A673 (cell line): ENCODE results near the gene PYCR2. TPM values are rescaled to one million over a fixed set of nuclear protein-coding genes. Genes with fewer than 3 reads are reported as not detected.
"Not testable (repeated sequence)": the region's sequence is repeated elsewhere in the genome, so short reads cannot be mapped to it uniquely, and the experiment has no call there.

Experiments
- BruUV-seq: library from RNA; stranded (reverse); fragments of 400-500 nt; replicated peaks from 2 replicates; lab custom pipeline; 2021; lab: Mats Ljungman, UMichigan
- CTCF ChIA-PET: fragments of 300-600 bp; sonication (Branson Sonifier 250); formaldehyde crosslinking; loops from one replicate; lab custom pipeline; 2022; ENCODE audit warnings: antibody characterized with exemption; lab: Charles Lee
- POLR2A ChIA-PET: fragments of 300-600 bp; sonication (Branson Sonifier 250); formaldehyde crosslinking; loops from one replicate; lab custom pipeline; 2022; ENCODE audit warnings: antibody characterized with exemption; ENCODE audit not compliant: low non-redundant PET; lab: Charles Lee
- DNase-seq: peaks from one replicate; pipeline ENCODE4 v3.0.0-alpha.2; 2015; ENCODE audit warnings: low spot score
- H3K27ac ChIP-seq: fragments of 200-600 bp; sonication (generic); 2 replicates; pipeline ENCODE4 v1.5.1; 2016; ENCODE audit warnings: mixed run types, low read depth, mild to moderate bottlenecking, mixed read lengths, antibody characterized with exemption, low read length; ENCODE audit not compliant: poor library complexity, severe bottlenecking
- H3K27me3 ChIP-seq: fragments of 200-600 bp; sonication (generic); replicated peaks from 2 replicates; pipeline ENCODE4 v1.6.1; 2017; ENCODE audit warnings: mixed run types, low read depth, mild to moderate bottlenecking, mixed read lengths, antibody characterized with exemption, low read length; ENCODE audit not compliant: insufficient read depth, poor library complexity
- H3K36me3 ChIP-seq: fragments of 200-600 bp; sonication (generic); 2 replicates; pipeline ENCODE4 v1.6.1; 2016; ENCODE audit warnings: mixed run types, mild to moderate bottlenecking, mixed read lengths, antibody characterized with exemption, low read length; ENCODE audit not compliant: insufficient read depth, poor library complexity, severe bottlenecking
- H3K4me1 ChIP-seq: fragments of 200-600 bp; sonication (generic); 2 replicates; pipeline ENCODE4 v1.6.1; 2017; ENCODE audit warnings: mixed run types, mild to moderate bottlenecking, mixed read lengths, antibody characterized with exemption, low read length; ENCODE audit not compliant: insufficient read depth, poor library complexity, severe bottlenecking
- H3K4me3 ChIP-seq: fragments of 200-600 bp; sonication (generic); 2 replicates; pipeline ENCODE4 v1.5.1; 2016; ENCODE audit warnings: low read depth, mixed run types, mild to moderate bottlenecking, mixed read lengths, low read length; ENCODE audit not compliant: poor library complexity, severe bottlenecking
- H3K9me3 ChIP-seq: fragments of 200-600 bp; sonication (generic); 2 replicates; pipeline ENCODE4 v1.6.1; 2016; ENCODE audit warnings: mixed run types, low read depth, mild to moderate bottlenecking, mixed read lengths, antibody characterized with exemption, low read length; ENCODE audit not compliant: poor library complexity, severe bottlenecking
- EZH2 ChIP-seq: fragments of 200-600 bp; sonication (generic); IDR thresholded peaks from 2 replicates; pipeline ENCODE4 v1.6.1; 2017; ENCODE audit warnings: borderline replicate concordance, low read depth, mild to moderate bottlenecking, mixed read lengths, antibody characterized with exemption, low read length; ENCODE audit not compliant: poor library complexity, severe bottlenecking
- intact Hi-C: fragments of 100-400 bp; cut with micrococcal nuclease; formaldehyde crosslinking; loops from one replicate; pipeline ENCODE4 v1.10.0; 2022; ENCODE audit not compliant: unreplicated experiment
- total RNA-seq: library from RNA; stranded (reverse); gene quantifications from 2 replicates; pipeline ENCODE4 v1.2.3, GENCODE V29; 2021
- TF ChIP-seq, protein P1 (sequence below): fragments of 300-800, 200-600 bp; sonication (generic); conservative IDR thresholded peaks from 2 replicates; pipeline ENCODE4 v1.5.1; 2017; ENCODE audit warnings: low read depth, mild to moderate bottlenecking, antibody characterized with exemption, low read length, moderate library complexity, mixed read lengths

Gene PYCR2
- total RNA-seq, 1 experiment from 2014 or later = 52.5 TPM

DNA sequence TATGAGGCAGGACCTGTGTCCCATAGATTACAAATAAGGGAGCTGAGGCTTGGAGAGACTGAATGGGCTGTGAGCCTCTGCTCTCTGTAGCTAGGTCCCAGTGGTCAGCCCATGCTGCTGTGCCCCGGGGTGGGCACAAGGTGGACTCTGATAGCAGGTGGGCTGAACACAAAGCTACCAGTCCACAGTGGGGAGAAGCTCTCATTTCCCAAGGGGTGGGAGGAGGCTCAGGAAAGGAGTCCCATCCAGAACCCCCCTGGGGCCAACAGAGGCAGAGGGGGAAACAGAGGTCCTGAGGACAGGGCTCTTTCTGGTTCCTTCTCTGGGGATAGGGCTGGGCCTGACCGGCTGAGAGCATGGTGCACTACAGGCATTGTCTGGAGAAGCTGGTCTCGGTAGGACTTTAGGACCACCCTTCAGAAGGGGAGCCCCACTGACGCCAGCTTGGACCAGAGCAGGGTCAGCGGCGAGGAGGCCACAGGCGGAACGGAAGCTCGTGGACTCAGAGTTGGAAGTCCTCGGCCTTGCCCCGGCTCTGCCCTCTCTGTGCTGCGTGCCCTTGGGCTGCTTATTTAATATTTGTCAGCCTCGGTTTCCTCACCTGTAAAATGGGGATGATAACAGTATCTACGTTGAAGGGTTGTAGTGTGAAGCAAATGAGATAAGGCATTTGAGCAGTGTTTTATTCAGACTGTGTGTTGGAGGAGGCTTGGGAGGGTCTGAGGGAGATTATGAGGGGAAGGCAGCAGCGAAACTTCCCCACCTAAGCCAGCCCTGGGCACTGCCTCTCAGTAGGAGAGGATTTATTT is 48.5 kb upstream of the PYCR2 start:
- BruUV-seq = no TSS peak
- H3K27ac ChIP-seq = no peak overlapping the region
- H3K9me3 ChIP-seq = no peaks in the 10 kb centered on the region
- intact Hi-C loops = no loop called here
- no peaks in the 10 kb centered on the region for H3K4me1 ChIP-seq
- H3K4me3 ChIP-seq = no peak overlapping the region
- TF ChIP-seq, protein P1, sequence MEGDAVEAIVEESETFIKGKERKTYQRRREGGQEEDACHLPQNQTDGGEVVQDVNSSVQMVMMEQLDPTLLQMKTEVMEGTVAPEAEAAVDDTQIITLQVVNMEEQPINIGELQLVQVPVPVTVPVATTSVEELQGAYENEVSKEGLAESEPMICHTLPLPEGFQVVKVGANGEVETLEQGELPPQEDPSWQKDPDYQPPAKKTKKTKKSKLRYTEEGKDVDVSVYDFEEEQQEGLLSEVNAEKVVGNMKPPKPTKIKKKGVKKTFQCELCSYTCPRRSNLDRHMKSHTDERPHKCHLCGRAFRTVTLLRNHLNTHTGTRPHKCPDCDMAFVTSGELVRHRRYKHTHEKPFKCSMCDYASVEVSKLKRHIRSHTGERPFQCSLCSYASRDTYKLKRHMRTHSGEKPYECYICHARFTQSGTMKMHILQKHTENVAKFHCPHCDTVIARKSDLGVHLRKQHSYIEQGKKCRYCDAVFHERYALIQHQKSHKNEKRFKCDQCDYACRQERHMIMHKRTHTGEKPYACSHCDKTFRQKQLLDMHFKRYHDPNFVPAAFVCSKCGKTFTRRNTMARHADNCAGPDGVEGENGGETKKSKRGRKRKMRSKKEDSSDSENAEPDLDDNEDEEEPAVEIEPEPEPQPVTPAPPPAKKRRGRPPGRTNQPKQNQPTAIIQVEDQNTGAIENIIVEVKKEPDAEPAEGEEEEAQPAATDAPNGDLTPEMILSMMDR = no peak
- no peak for TF ChIP-seq EZH2
- H3K27me3 ChIP-seq = no peaks in the 10 kb centered on the region
- POLR2A ChIA-PET = no interaction called here
- H3K36me3 ChIP-seq = no peaks in the 10 kb centered on the region
- DNase-seq = no peak
- CTCF ChIA-PET = no interaction called here

DNA sequence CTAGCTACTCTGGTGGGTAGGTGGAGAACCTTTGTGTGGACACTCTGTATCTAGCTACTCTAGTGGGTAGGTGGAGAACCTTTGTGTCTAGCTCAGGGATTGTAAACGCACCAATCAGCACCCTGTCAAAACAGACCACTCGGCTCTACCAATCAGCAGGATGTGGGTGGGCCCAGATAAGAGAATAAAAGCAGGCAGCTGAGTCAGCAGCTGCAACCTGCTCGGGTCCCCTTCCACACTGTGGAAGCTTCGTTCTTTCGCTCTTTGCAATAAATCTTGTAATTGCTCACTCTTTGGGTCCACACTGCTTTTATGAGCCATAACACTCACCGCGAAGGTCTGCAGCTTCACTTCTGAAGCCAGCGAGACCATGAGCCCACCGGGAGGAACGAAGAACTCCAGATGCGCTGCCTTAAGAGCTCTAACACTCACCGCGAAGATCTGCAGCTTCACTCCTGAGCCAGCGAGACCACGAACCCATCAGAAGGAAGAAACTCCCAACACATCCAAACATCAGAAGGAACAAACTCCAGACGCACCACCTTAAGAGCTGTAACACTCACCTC is 46.6 kb upstream of the PYCR2 start:
- CTCF ChIA-PET, POLR2A ChIA-PET, intact Hi-C loops, H3K27ac ChIP-seq, H3K27me3 ChIP-seq, H3K4me3 ChIP-seq, H3K9me3 ChIP-seq, BruUV-seq, DNase-seq, H3K4me1 ChIP-seq, H3K36me3 ChIP-seq: not testable (repeated sequence)

DNA sequence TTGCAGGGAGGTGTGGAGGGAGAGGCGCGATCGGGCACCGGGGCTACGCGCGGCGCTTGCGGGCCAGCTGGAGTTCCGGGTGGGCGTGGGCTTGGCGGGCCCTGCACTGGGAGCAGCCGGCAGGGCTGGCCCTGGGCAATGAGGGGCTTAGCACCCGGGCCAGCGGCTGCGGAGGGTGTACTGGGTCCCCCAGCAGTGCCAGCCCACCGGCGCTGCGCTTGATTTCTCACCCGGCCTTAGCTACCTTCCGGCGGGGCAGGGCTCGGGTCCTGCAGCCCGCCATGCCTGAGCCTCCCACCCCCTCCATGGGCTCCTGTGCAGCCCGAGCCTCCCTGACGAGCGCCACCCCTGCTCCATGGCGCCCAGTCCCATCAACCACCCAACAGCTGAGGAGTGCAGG is 45.7 kb upstream of the PYCR2 start:
- H3K4me1 ChIP-seq, H3K27me3 ChIP-seq, intact Hi-C loops, BruUV-seq, CTCF ChIA-PET, H3K9me3 ChIP-seq, DNase-seq, H3K36me3 ChIP-seq, H3K27ac ChIP-seq, POLR2A ChIA-PET, H3K4me3 ChIP-seq: not testable (repeated sequence)

DNA sequence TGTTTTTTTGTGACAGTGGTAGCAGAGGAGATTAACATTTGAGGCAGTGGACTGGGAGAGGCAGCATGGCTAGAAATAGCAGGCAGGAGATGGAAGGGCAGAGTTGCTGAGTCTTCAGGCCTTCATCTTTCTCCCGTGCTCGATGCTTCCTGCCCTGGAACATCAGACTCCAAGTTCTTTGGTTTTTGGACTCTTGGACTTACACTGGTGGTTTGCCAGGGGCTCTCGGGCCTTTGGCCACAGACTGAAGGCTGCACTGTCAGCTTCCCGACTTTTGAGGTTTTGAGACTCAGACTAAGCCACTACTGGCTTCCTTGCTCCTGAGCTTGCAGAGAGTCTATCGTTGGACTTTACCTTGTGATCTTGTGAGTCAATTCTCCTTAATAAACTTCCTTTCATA is 41.2 kb upstream of the PYCR2 start:
- intact Hi-C loops = no loop called here
- Histone ChIP-seq H3K27me3 (no peaks in the 10 kb centered on the region), H3K4me1 (no peaks in the 10 kb centered on the region), H3K27ac (no peak overlapping the region), H3K9me3 (no peaks in the 10 kb centered on the region), H3K4me3 (no peak overlapping the region), H3K36me3 (no peaks in the 10 kb centered on the region)
- no peak for TF ChIP-seq EZH2
- TF ChIP-seq, protein P1 = no peak
- no TSS peak for BruUV-seq
- CTCF ChIA-PET = no interaction called here
- POLR2A ChIA-PET = no interaction called here
- no peak for DNase-seq
